ENCODE results near the gene BRF1. TPM values are rescaled to one million over a fixed set of nuclear protein-coding genes. Genes with fewer than 3 reads are reported as not detected.

BRF1 gene
- total RNA-seq, 4 donors from 2014 or later: 37.9 to 102 (median 52.5) TPM

DNA sequence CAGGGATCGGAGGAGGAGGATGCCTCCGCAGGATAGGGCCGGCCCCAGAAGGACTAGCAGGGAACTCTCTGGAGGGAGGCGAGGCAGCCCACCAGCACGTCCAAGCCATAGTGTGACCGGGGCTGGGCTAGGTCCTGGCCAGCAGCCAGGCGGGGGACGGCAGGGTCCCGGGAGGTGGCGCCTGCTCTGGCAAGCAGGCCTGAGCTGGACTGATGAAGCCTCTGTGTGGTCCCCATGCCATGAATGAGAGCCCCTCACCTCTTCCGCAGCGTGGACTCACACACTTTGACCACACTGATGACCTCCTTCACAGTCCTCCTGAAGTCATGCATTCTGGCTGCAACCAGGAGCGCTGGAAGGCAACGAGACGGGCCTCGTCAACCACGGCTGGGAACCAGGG is 72.2 kb downstream of the BRF1 start:
- H3K4me1 ChIP-seq: no peaks in the 10 kb centered on the region
- 85% methylated on average over 15 of the region's 17 CpGs for WGBS
- DNase-seq (ENCODE audit: low spot score in 2 of 2): no peak
- no peak overlapping the region for H3K4me3 ChIP-seq
- H3K27ac ChIP-seq: no peak overlapping the region
- H3K9me3 ChIP-seq: no peaks in the 10 kb centered on the region
- TF ChIP-seq POLR2A (IDR thresholded peaks at IDR 0.05) (no peak), POLR2AphosphoS5 (IDR thresholded peaks at IDR 0.05) (no peak), EP300 (IDR thresholded peaks at IDR 0.05) (no peak)
- TF ChIP-seq, protein P1, sequence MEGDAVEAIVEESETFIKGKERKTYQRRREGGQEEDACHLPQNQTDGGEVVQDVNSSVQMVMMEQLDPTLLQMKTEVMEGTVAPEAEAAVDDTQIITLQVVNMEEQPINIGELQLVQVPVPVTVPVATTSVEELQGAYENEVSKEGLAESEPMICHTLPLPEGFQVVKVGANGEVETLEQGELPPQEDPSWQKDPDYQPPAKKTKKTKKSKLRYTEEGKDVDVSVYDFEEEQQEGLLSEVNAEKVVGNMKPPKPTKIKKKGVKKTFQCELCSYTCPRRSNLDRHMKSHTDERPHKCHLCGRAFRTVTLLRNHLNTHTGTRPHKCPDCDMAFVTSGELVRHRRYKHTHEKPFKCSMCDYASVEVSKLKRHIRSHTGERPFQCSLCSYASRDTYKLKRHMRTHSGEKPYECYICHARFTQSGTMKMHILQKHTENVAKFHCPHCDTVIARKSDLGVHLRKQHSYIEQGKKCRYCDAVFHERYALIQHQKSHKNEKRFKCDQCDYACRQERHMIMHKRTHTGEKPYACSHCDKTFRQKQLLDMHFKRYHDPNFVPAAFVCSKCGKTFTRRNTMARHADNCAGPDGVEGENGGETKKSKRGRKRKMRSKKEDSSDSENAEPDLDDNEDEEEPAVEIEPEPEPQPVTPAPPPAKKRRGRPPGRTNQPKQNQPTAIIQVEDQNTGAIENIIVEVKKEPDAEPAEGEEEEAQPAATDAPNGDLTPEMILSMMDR (IDR thresholded peaks at IDR 0.05): no peak
- H3K27me3 ChIP-seq: no peaks in the 10 kb centered on the region
- peaks cover 28% of the 10 kb centered on the region for H3K36me3 ChIP-seq

DNA sequence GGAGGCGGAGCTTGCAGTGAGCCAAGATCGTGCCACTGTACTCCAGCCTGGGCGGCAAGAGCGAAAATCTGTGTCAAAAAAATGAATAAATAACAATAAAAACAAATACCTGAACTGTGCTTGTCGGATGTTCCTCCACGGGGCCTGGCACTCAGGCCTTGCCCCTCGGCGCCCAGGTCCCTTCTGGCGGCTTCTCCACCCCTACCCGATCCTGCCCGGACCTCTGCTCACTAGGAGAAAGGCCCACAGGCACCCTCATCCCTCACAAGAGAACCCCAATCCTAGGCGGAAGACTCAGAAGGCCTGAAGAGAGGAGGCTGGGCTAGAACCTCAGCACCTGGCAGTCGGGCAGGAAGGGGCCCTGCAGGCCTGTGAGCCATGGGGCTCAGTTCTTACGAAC is 73.5 kb downstream of the BRF1 start:
- H3K4me3 ChIP-seq: no peak overlapping the region
- no peak for DNase-seq (ENCODE audit: low spot score in 2 of 2)
- no peaks in the 10 kb centered on the region for H3K4me1 ChIP-seq
- peaks cover 35% of the 10 kb centered on the region for H3K36me3 ChIP-seq
- no peak overlapping the region for H3K27ac ChIP-seq
- no peak for TF ChIP-seq POLR2A (IDR thresholded peaks at IDR 0.05)
- no peak for TF ChIP-seq EP300 (IDR thresholded peaks at IDR 0.05)
- no peak for TF ChIP-seq POLR2AphosphoS5 (IDR thresholded peaks at IDR 0.05)
- TF ChIP-seq, protein P1 (IDR thresholded peaks at IDR 0.05): no peak
- no peaks in the 10 kb centered on the region for H3K9me3 ChIP-seq
- H3K27me3 ChIP-seq: no peaks in the 10 kb centered on the region
- WGBS: 98% methylated on average over 14 of the region's 14 CpGs

DNA sequence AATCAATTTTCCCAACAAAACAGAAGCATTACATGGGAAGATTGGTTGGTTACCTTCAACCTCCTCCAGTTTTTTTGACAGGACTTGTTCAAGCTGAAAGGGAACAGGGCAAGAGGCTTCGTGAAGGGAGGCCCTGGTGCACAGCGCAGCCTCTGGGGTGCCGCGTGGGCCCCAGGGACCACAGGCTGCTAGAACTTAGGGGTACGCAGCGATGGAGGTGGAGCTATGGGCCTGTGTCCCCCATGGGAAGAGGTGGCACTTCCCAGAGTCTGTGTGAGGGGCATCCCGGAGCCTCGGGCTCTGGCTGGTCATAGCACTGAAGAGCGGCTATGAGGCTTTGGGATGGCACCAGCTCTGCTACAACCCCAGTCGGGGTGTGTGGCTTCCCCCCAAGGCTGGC is 74.6 kb downstream of the BRF1 start:
- H3K4me1 ChIP-seq: no peaks in the 10 kb centered on the region
- H3K4me3 ChIP-seq: no peak overlapping the region
- 98% methylated on average over 6 of the region's 10 CpGs for WGBS
- H3K27ac ChIP-seq: no peak overlapping the region
- TF ChIP-seq POLR2A (IDR thresholded peaks at IDR 0.05) (no peak), EP300 (IDR thresholded peaks at IDR 0.05) (no peak), POLR2AphosphoS5 (IDR thresholded peaks at IDR 0.05) (no peak)
- TF ChIP-seq, protein P1 (IDR thresholded peaks at IDR 0.05): no peak
- DNase-seq (ENCODE audit: low spot score in 2 of 2): no peak
- peaks cover 43% of the 10 kb centered on the region for H3K36me3 ChIP-seq
- H3K9me3 ChIP-seq: no peaks in the 10 kb centered on the region
- no peaks in the 10 kb centered on the region for H3K27me3 ChIP-seq

DNA sequence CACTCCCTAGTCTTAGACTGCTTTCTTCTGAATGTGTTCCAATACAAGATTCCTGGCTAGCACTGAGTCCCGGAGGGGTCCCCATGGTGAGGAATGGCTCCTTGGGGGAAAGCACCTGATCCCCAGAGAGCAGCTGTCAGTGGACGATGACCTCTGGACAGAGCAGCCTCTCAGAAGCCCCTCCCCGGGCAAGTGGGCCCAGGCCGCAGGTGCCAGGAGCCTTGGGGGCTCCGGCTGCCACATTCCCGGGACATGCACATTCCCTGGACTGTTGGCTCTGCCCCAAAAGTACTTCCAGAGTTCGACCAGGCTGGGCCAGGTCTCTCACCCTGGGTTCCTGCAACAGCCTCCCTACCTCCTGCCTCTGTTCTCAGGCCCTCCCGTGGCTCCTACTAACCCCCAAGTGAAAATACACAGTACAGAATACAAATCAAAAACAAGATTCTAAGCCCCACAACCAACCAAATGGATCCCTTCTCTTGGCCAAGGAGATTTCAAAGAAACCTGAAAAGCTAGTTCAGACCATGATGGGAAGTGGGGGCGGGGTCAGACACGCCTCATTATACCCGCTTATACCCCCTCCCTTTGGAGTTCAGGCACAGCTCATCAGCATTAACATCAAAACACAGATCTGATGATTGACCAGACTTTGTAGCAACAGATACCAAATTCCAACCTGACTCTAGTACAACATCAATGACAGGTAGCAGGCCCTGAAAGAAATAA is 75.8 kb downstream of the BRF1 start:
- Histone ChIP-seq H3K36me3 (peaks cover 55% of the 10 kb centered on the region), H3K4me1 (no peaks in the 10 kb centered on the region), H3K27me3 (no peaks in the 10 kb centered on the region), H3K27ac (no peak overlapping the region), H3K9me3 (no peaks in the 10 kb centered on the region), H3K4me3 (no peak overlapping the region)
- TF ChIP-seq EP300 (IDR thresholded peaks at IDR 0.05) (no peak), POLR2AphosphoS5 (IDR thresholded peaks at IDR 0.05) (no peak), POLR2A (IDR thresholded peaks at IDR 0.05) (no peak)
- TF ChIP-seq, protein P1 (IDR thresholded peaks at IDR 0.05): no peak
- WGBS: 58% methylated on average over 6 of the region's 11 CpGs
- DNase-seq (ENCODE audit: low spot score in 2 of 2): no peak

DNA sequence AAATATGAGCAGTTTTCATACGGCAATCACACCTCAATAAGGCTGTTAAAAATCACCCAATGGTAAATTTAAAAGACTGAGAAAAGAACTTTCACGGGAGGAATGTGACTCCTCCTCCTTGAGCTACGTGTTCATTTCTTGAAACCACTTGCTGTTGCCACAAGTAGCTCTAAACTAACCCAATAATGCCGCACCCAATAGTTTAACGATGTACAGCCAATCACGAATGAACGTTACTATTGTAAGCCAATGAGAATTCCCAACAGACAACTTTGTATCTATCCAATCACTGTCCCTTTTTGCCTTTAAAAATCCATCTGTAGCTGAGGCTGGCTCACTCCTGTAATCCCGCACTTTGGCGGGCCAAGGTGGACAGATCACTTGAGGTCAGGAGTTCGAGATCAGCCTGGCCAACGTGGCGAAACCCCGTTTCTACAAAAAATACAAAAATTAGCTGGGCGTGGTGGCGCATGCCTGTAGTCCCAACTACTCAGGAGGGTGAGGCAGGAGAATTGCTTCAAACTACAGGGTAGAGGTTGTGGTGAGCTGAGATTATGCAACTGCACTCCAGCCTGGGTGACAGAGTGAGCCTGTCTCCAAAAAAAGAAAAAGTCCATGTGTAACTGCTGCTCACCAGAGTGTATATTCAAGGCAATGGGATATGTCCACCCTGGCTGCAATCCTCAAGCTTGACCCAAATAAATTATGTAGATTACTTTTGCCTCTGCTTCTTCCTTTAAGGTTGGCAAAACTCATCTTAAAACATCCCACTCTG is 76.8 kb downstream of the BRF1 start:
- TF ChIP-seq, protein P1 (IDR thresholded peaks at IDR 0.05): no peak
- TF ChIP-seq POLR2A (IDR thresholded peaks at IDR 0.05) (no peak), POLR2AphosphoS5 (IDR thresholded peaks at IDR 0.05) (no peak), EP300 (IDR thresholded peaks at IDR 0.05) (no peak)
- 88% methylated on average over 15 of the region's 15 CpGs for WGBS
- H3K27ac ChIP-seq: no peak overlapping the region

More for the DNA sequence above, 76.8 kb downstream of the BRF1 start:
- Histone ChIP-seq H3K36me3 (peaks cover 66% of the 10 kb centered on the region), H3K4me1 (no peaks in the 10 kb centered on the region), H3K27me3 (no peaks in the 10 kb centered on the region), H3K4me3 (no peak overlapping the region), H3K9me3 (no peaks in the 10 kb centered on the region)
- DNase-seq (ENCODE audit: low spot score in 2 of 2): no peak

Data from suprapubic skin (tissue), 4 donors.